ENCODE measurements around the gene INAFM1. TPM values are rescaled to one million over a fixed set of nuclear protein-coding genes. Genes with fewer than 3 reads are reported as not detected.

INAFM1 gene
- total and polyA plus RNA-seq, 9 of the 15 experiments (the other 6 are each of a cell fraction or from before 2014, with no cell fraction given) = 0.71 to 30.9 (median 3.1) TPM

DNA sequence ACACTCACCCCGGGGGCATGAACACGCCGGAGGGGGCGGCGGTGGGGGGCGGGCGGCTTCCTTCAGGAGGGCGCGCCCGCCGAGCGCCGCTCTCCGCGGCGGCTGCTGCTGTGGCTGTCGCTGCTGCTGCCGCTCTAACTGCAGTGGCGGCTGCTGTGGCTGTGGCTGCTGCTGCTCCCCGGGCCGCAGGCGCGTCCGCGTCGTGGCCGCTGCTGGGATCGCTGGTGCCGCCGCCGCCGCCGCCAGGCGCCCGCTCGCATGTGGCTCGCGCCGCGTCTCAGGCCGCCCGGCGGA, 43.8 kb upstream of the INAFM1 start, which contains the start of gene BBC3 (continued):
- no peak for TF ChIP-seq ARNT (IDR thresholded peaks at IDR 0.05)
- no peak for TF ChIP-seq PYGO2 (tag; IDR thresholded peaks at IDR 0.05)
- TF ChIP-seq NR2C2 (CRISPR knock-in tag; IDR thresholded peaks at IDR 0.05) = no peak
- 0 out of 2 replicates have a peak, but pooled peaks have one; percentile 22 for TF ChIP-seq NR2C2 (tag; IDR thresholded peaks at IDR 0.05)
- no peak for TF ChIP-seq GATA2 (CRISPR knock-in tag; IDR thresholded peaks at IDR 0.05)
- peak; percentile 33 for TF ChIP-seq RBBP5 (IDR thresholded peaks at IDR 0.05; ENCODE audit: borderline replicate concordance, insufficient read depth, low read length, poor library complexity, severe bottlenecking)
- TF ChIP-seq SAP30 (IDR thresholded peaks at IDR 0.05; ENCODE audit: borderline replicate concordance, insufficient read depth, low read depth, low read length, poor library complexity, severe bottlenecking) = peak; percentile 17
- no peak; the same call in 1 of the 2 replicates for TF ChIP-seq ZBTB9 (CRISPR knock-in tag; IDR thresholded peaks at IDR 0.05)
- TF ChIP-seq SIN3A (IDR thresholded peaks at IDR 0.05; ENCODE audit: borderline replicate concordance in 2 of 2, control insufficient read depth in 1 of 2, low read depth in 2 of 2, low read length in 2 of 2) = peak in 1 of 2 experiments; percentile 67; a peak in 1 of 4 replicates
- no peak for TF ChIP-seq GATAD2A (IDR thresholded peaks at IDR 0.05)
- TF ChIP-seq FIP1L1 (IDR thresholded peaks at IDR 0.05; ENCODE audit: low read depth, low read length, poor library complexity, severe bottlenecking) = no peak
- no peak for TF ChIP-seq ZNF740 (CRISPR knock-in tag; IDR thresholded peaks at IDR 0.05)
- TF ChIP-seq ZNF740 (tag; IDR thresholded peaks at IDR 0.05) = no peak
- TF ChIP-seq ZBTB26 (CRISPR knock-in tag; IDR thresholded peaks at IDR 0.05) = no peak
- TF ChIP-seq MED1 (CRISPR knock-in tag; IDR thresholded peaks at IDR 0.05; ENCODE audit: borderline replicate concordance) = no peak
- TF ChIP-seq, protein P1, sequence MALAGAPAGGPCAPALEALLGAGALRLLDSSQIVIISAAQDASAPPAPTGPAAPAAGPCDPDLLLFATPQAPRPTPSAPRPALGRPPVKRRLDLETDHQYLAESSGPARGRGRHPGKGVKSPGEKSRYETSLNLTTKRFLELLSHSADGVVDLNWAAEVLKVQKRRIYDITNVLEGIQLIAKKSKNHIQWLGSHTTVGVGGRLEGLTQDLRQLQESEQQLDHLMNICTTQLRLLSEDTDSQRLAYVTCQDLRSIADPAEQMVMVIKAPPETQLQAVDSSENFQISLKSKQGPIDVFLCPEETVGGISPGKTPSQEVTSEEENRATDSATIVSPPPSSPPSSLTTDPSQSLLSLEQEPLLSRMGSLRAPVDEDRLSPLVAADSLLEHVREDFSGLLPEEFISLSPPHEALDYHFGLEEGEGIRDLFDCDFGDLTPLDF (CRISPR knock-in tag; IDR thresholded peaks at IDR 0.05) = no peak
- no peak for TF ChIP-seq TFAM (CRISPR knock-in tag; conservative IDR thresholded peaks at IDR 0.05)
- no peak for TF ChIP-seq NCOA6 (IDR thresholded peaks at IDR 0.05)
- no peak for TF ChIP-seq TEAD1 (CRISPR knock-in tag; IDR thresholded peaks at IDR 0.05)
- TF ChIP-seq ZNF766 (CRISPR knock-in tag; conservative IDR thresholded peaks at IDR 0.05) = no peak
- TF ChIP-seq CEBPB (tag; IDR thresholded peaks at IDR 0.05) = no peak
- no peak for TF ChIP-seq POLR2AphosphoS2 (IDR thresholded peaks at IDR 0.05; ENCODE audit: low read length)
- TF ChIP-seq ZKSCAN8 (CRISPR knock-in tag; IDR thresholded peaks at IDR 0.05) = no peak
- TF ChIP-seq SMARCB1 (IDR thresholded peaks at IDR 0.05; ENCODE audit: insufficient read length, low read depth) = no peak
- no peak for TF ChIP-seq ZNF561 (CRISPR knock-in tag; conservative IDR thresholded peaks at IDR 0.05)

Measured in K562 (cell line).